Left renal pelvis (tissue), 4 donors: ENCODE results near the gene ZNF862. TPM values are rescaled to one million over a fixed set of nuclear protein-coding genes. Genes with fewer than 3 reads are reported as not detected.
A peak's percentile ranks its signal among the peaks of the same experiment; 100 is the strongest.

Source experiments
- DNase-seq, 4 donors: peaks; one replicate each; pipeline ENCODE4 v3.0.0-alpha.2; 2013; ENCODE audit warnings: low read depth in 4 of 4, low spot score in 3 of 4
- polyA plus RNA-seq, 4 donors: library from polyadenylated mRNA; unstranded; fragments of 120-200 nt; gene quantifications; one replicate each; pipeline ENCODE4 v1.2.1, GENCODE V29; 2013; ENCODE audit not compliant: insufficient read length in 4 of 4

Gene ZNF862
- polyA plus RNA-seq, result 10 to 100 TPM; 16.7 to 27.3 (median 19.2) TPM

GRCh38 chr7:149838224-149838991 is at the start of gene ZNF862:
TSS of gene ZNF862 (plus strand) at chr7:149838375. CDS start at chr7:149838612, 237 bp downstream.
- DNase-seq, result peak; percentile 92 to 94 (median 93)

GRCh38 chr7:149789101-149789500 is 49.1 kb upstream of the ZNF862 start:
- no peak for DNase-seq

DNA sequence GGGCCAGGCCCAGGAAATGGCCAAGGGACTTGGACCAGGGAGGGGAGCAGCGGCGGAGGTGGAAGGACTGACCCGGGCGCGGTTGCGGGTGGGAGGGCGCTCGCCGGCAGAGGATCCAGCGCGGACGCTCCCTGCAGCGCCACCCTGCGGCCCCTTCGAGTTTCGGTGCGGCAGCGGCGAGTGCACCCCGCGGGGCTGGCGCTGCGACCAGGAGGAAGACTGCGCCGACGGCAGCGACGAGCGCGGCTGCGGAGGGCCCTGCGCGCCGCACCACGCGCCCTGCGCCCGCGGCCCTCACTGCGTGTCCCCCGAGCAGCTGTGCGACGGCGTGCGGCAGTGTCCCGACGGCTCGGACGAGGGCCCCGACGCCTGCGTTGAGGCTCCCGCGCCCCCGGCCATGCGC is 48.0 kb upstream of the ZNF862 start:
- no peak for DNase-seq

DNA sequence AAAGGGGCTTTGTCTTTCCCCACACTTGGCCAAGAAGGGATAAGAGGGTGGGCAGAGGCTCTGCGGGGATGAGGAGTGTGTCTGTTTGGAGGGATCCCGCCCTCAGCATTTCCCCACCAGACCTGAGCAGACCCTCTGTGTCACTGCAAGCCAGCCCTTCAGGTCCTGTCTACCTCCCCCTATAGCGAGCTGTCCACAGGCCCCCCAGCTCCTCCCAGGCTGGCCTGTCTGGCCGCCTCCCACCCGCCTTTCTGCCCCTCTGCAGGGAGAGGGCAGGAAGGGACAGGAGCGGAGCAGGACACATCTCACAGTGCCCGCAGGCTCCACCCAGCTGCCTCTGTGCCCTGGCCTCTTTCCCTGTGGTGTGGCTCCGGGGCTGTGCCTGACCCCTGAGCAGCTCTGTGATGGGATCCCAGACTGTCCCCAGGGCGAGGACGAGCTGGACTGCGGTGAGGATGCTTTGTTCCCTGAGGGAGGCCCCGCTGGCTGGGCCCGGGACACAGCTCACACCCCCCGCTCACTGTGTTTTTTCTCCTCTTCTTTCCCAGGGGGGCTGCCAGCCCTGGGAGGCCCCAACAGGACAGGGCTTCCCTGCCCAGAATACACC is 47.3 kb upstream of the ZNF862 start:
- no peak for DNase-seq

- no peak for DNase-seq
Observed at GRCh38 chr7:149791411-149792219, 46.6 kb upstream of the ZNF862 start.

DNA sequence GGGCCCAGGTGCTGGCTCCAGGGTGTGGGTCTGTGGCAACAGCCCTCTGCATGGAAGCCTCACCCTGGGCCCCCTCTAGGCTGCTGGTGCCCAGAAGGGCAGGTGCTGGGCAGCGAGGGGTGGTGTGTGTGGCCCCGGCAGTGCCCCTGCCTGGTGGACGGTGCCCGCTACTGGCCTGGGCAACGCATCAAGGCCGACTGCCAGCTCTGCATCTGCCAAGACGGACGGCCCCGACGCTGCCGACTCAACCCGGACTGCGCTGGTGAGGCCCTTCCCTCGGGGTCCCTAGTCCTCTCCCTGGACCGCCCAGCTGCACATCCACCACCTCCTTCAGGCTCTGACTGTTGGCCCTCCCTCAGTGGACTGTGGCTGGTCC is 46.0 kb upstream of the ZNF862 start:
- DNase-seq, result no peak

DNA sequence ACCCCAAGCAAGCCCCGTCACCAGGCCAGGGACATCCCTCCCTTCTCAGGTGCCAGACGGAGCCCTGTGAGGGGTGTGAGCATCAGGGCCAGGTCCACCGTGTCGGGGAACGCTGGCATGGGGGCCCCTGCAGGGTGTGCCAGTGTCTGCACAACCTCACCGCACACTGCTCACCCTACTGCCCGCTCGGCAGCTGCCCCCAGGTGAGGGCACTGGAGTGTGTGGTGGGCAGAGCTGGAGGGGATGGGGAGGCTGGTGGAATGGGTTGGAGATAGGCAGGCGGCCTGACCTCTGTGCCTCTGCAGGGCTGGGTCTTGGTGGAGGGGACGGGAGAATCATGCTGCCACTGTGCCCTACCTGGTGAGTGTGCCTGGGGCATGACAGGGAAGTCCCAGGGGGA is 44.9 kb upstream of the ZNF862 start:
- DNase-seq, result no peak

DNA sequence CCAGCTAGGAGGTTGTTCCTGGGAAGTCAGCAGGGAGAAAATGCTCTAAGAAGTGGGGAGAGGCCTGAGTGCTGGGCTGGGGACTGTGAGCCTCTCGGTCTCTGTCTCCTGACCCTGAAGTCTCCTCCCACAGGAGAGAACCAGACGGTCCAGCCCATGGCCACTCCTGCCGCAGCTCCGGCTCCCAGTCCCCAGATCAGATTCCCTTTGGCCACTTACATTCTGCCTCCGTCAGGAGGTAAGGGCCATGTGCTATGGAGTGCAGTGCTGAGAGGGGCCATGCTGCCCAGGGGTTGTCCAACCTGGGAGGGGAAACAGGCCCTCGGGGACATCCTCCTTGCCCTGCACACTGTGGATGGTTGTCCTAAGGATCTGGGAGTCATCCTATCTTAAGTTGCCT is 43.5 kb upstream of the ZNF862 start:
- no peak for DNase-seq

- no peak for DNase-seq
Observed at GRCh38 chr7:149795126-149795525, 43.0 kb upstream of the ZNF862 start.

DNA sequence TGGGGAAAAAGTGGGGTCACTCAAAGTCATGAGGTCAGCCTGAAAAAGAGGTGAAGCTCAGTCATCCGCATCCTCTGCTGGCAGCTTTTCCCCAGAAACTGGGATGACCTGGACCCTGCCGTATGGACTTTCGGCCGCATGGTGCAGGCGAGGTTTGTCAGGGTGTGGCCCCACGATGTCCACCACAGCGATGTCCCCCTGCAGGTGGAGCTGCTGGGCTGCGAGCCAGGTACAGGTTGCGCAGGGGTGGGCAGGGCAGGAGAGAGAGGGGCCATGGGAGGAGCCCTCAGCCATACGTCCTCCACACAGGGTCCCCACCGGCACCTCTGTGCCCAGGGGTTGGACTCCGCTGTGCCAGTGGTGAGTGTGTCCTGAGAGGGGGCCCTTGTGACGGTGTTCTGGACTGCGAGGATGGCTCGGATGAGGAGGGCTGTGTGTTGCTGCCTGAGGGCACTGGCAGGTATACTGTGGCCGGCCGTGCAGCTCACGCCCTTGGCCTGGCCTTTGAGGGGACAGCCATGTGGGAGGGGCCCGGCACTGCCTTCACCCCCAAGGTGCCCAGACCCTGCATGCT is 41.8 kb upstream of the ZNF862 start:
- DNase-seq, result no peak

- DNase-seq, result no peak
Observed at GRCh38 chr7:149797771-149798170, 40.4 kb upstream of the ZNF862 start.

- no peak for DNase-seq
Observed at GRCh38 chr7:149799397-149800168, 38.6 kb upstream of the ZNF862 start.

DNA sequence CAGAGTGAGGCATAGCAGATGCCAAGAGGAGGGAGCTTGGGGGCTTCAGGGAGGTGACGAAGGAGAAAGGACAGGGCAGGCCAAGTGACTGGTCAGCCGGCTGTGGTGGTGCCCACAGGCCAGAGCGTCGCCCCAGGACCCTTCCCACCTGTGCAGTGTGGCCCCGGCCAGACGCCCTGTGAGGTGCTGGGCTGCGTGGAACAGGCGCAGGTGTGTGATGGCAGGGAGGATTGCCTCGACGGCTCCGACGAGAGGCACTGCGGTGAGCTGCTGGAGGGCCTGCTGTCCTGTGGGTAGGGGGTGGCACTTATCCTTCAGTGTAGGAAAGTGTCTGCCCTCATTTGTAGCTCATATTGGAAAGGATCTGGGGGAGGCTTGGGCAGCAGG is 38.0 kb upstream of the ZNF862 start:
- DNase-seq, result no peak

GRCh38 chr7:149801002-149801566 is 37.1 kb upstream of the ZNF862 start:
- no peak for DNase-seq

DNA sequence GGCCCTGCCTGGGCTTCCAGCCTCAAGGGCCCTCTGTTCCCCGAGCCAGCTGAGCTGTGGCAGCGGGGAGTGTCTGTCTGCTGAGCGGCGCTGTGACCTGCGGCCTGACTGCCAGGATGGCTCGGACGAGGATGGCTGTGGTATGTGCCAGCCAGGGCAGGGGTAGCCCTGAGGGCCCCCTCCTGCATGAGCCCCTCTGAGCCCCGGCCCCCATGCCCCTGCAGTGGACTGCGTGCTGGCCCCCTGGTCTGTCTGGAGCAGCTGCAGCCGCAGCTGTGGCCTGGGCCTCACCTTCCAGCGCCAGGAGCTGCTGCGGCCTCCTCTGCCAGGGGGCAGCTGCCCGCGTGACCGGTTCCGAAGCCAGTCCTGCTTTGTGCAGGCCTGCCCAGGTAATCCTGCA is 36.4 kb upstream of the ZNF862 start:
- DNase-seq, result no peak

GRCh38 chr7:149802966-149803365 is 35.2 kb upstream of the ZNF862 start:
- no peak for DNase-seq

DNA sequence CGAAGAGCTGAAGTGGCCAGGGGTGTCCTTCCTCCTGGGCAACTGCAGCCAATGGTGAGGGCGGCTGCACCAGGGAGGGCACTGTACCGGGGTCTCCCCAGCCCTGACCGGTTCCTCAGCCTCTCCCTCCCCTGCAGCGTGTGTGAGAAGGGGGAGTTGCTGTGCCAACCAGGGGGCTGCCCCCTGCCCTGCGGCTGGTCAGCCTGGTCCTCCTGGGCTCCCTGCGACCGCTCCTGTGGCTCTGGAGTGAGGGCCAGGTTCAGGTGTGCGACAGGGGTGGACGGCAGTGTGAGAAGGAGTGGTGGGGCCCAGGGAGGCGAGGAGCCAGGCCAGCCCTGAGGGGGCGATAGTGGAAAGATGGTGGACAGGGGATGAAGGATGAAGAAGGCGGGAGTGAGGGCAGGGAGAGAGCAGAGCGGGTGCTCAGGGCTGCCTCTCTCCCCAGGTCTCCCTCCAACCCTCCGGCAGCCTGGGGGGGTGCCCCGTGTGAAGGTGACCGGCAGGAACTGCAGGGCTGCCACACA is 34.6 kb upstream of the ZNF862 start:
- no peak for DNase-seq

- DNase-seq, result no peak
Observed at GRCh38 chr7:149804106-149804505, 34.1 kb upstream of the ZNF862 start.

GRCh38 chr7:149806726-149807125 is 31.4 kb upstream of the ZNF862 start:
- no peak for DNase-seq

DNA sequence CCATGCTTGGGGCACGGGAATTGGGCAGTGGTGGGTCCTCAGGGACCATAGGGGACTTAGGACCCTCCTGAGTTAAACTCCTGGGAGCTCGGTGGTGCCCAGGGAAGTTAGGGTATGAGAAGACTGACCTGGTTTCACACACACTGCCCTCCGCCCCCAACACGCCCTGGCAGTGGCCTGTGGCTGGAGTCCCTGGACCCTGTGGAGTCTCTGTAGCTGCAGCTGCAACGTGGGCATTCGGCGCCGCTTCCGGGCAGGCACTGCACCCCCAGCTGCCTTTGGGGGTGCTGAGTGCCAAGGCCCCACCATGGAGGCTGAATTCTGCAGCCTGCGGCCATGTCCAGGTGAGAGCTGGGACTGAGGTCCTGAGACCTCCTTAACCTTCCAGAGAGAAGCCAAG is 29.9 kb upstream of the ZNF862 start:
- no peak for DNase-seq
